SK-N-SH (cell line): Measurements from ENCODE around the gene SLC41A2. TPM values are rescaled to one million over a fixed set of nuclear protein-coding genes. Genes with fewer than 3 reads are reported as not detected.

Experiments used
- CTCF ChIA-PET: fragments of 300-600, 350-600 bp; formaldehyde crosslinking; extraction: SDS; loops from one replicate; lab custom pipeline; 2021; lab: Yijun Ruan, JAX
- POLR2A ChIA-PET: fragments of 350-600 bp; sonication (Branson Sonifier 250); formaldehyde crosslinking; extraction: SDS; loops from one replicate; lab custom pipeline; 2020; ENCODE audit warnings: antibody characterized with exemption, inconsistent platforms; lab: Yijun Ruan, JAX
- DNase-seq: peaks from one replicate; pipeline ENCODE4 v3.0.0; 2012
- H2AFZ ChIP-seq: fragments of 200-600 bp; sonication (generic); 2 replicates; pipeline ENCODE4 v1.8.1; 2016; ENCODE audit warnings: antibody characterized with exemption, mild to moderate bottlenecking, low read depth
- H3F3A ChIP-seq: fragments of 200-600 bp; sonication (generic); replicated peaks from 2 replicates; pipeline ENCODE3; 2016; ENCODE audit warnings: antibody characterized with exemption, mild to moderate bottlenecking; ENCODE audit not compliant: insufficient read depth
- H3K27ac ChIP-seq, 2 experiments: fragments of 200-500 bp in 1 of 2; fragments of 200-600 bp in 1 of 2; sonication (Bioruptor generic) in 1 of 2; sonication (generic), shearing (Covaris generic) in 1 of 2; 2 replicates each; pipeline versions ENCODE4 v1.5.1 to v1.6.1; 2014 to 2016; ENCODE audit warnings: low read depth in 2 of 2, inconsistent platforms in 1 of 2, low read length in 1 of 2, mild to moderate bottlenecking in 1 of 2, mixed read lengths in 1 of 2
- H3K27me3 ChIP-seq: fragments of 200-600 bp; sonication (generic), shearing (Covaris generic); 2 replicates; pipeline ENCODE4 v1.6.1; 2016; ENCODE audit warnings: mixed run types; ENCODE audit not compliant: insufficient read depth
- H3K36me3 ChIP-seq, 2 experiments: fragments of 200-500 bp in 1 of 2; fragments of 200-600 bp in 1 of 2; sonication (Bioruptor generic) in 1 of 2; sonication (generic) in 1 of 2; replicated peaks in 1 of 2; 2 replicates each; pipeline versions ENCODE3 to v1.5.1; 2014 to 2016; ENCODE audit warnings: low read length in 1 of 2, mild to moderate bottlenecking in 1 of 2; ENCODE audit not compliant: insufficient read depth in 2 of 2, control insufficient read depth in 1 of 2
- H3K4me1 ChIP-seq, 2 experiments: fragments of 200-500 bp in 1 of 2; fragments of 200-600 bp in 1 of 2; sonication (Bioruptor generic) in 1 of 2; sonication (generic), shearing (Covaris generic) in 1 of 2; 2 replicates each; pipeline versions ENCODE4 v1.5.1 to v1.6.1; 2014 to 2016; ENCODE audit warnings: low read depth in 1 of 2, low read length in 1 of 2, mixed run types in 1 of 2; ENCODE audit not compliant: insufficient read depth in 2 of 2, control insufficient read depth in 1 of 2
- H3K4me2 ChIP-seq: fragments of 200-600 bp; sonication (generic), shearing (Covaris generic); 2 replicates; pipeline ENCODE4 v1.6.1; 2017; ENCODE audit warnings: mixed run types
- H3K4me3 ChIP-seq, 2 experiments: fragments of 200-500 bp in 1 of 2; fragments of 200-600 bp in 1 of 2; sonication (Bioruptor generic) in 1 of 2; sonication (generic), shearing (Covaris generic) in 1 of 2; 2 replicates each; pipeline versions ENCODE4 v1.5.1 to v1.8.1; 2014 to 2016; ENCODE audit warnings: low read depth in 2 of 2, inconsistent platforms in 1 of 2, low read length in 1 of 2, mild to moderate bottlenecking in 1 of 2, mixed read lengths in 1 of 2, moderate library complexity in 1 of 2
- H3K79me2 ChIP-seq: fragments of 200-600 bp; sonication (generic); 2 replicates; pipeline ENCODE4 v1.8.1; 2017; ENCODE audit warnings: mild to moderate bottlenecking; ENCODE audit not compliant: insufficient read depth
- H3K9ac ChIP-seq: fragments of 200-600 bp; sonication (generic); 2 replicates; pipeline ENCODE4 v1.6.1; 2017; ENCODE audit warnings: mixed run types
- H3K9me2 ChIP-seq: fragments of 200-600 bp; sonication (generic); 2 replicates; pipeline ENCODE4 v1.6.1; 2017; ENCODE audit warnings: mixed run types
- H3K9me3 ChIP-seq: fragments of 200-600 bp; sonication (generic); 2 replicates; pipeline ENCODE4 v1.6.1; 2017; ENCODE audit warnings: mixed run types, mild to moderate bottlenecking, moderate library complexity
- H4K20me1 ChIP-seq: fragments of 200-600 bp; sonication (generic); 2 replicates; pipeline ENCODE4 v1.6.1; 2017; ENCODE audit warnings: mild to moderate bottlenecking, mixed run types; ENCODE audit not compliant: insufficient read depth
- CTCF ChIP-seq: fragments of 200-600 bp; sonication (generic); IDR thresholded peaks from 2 replicates; pipeline ENCODE4 v1.6.1; 2017; ENCODE audit warnings: antibody characterized with exemption, mild to moderate bottlenecking, moderate library complexity
- ELF1 ChIP-seq: IDR thresholded peaks from 2 replicates; pipeline ENCODE4 v1.4.0; 2012
- EP300 ChIP-seq, 2 experiments: IDR thresholded peaks; 2 replicates each; pipeline versions ENCODE4 v1.4.0 to v1.6.1; 2012; ENCODE audit warnings: borderline replicate concordance in 1 of 2, low read depth in 1 of 2, low read length in 1 of 2
- FOXJ3 ChIP-seq: sonication (generic); formaldehyde crosslinking; IDR thresholded peaks from 2 replicates; pipeline ENCODE4 v1.5.1; 2020; ENCODE audit warnings: mild to moderate bottlenecking, missing genetic modification reagents
- GATA2 ChIP-seq: sonication (generic); formaldehyde crosslinking; IDR thresholded peaks from 2 replicates; pipeline ENCODE4 v1.5.0; 2020; ENCODE audit warnings: mild to moderate bottlenecking, missing genetic modification reagents
- IRF3 ChIP-seq: fragments of 150-350 bp; IDR thresholded peaks from 2 replicates; pipeline ENCODE4 v1.6.1; 2016; ENCODE audit warnings: mild to moderate bottlenecking, low read depth, low read length
- JUND ChIP-seq: IDR thresholded peaks from 2 replicates; pipeline ENCODE4 v1.4.0; 2012
- MEF2A ChIP-seq: IDR thresholded peaks from 2 replicates; pipeline ENCODE4 v1.4.0; 2012; ENCODE audit warnings: low read depth, borderline replicate concordance
- NFIC ChIP-seq: IDR thresholded peaks from 2 replicates; pipeline ENCODE4 v1.4.0; 2012; ENCODE audit warnings: borderline replicate concordance
- NRF1 ChIP-seq: IDR thresholded peaks from 2 replicates; pipeline ENCODE4 v1.6.1; 2012; ENCODE audit warnings: low read depth, mild to moderate bottlenecking, low read length
- POLR2AphosphoS5 ChIP-seq: IDR thresholded peaks from 2 replicates; pipeline ENCODE4 v1.6.1; 2012; ENCODE audit warnings: low read depth, low read length
- RAD21 ChIP-seq: IDR thresholded peaks from 2 replicates; pipeline ENCODE4 v1.6.1; 2012; ENCODE audit warnings: mild to moderate bottlenecking, low read length
- REST ChIP-seq: IDR thresholded peaks from 2 replicates; pipeline ENCODE4 v1.6.1; 2012; ENCODE audit warnings: mild to moderate bottlenecking, low read depth, low read length, moderate library complexity
- RXRA ChIP-seq: IDR thresholded peaks from 2 replicates; pipeline ENCODE4 v1.4.0; 2012; ENCODE audit warnings: low read depth, mild to moderate bottlenecking, borderline replicate concordance
- SIN3A ChIP-seq: IDR thresholded peaks from 2 replicates; pipeline ENCODE4 v1.6.1; 2012; ENCODE audit warnings: low read depth, mild to moderate bottlenecking, low read length, moderate library complexity, borderline replicate concordance
- SMC3 ChIP-seq: IDR thresholded peaks from 2 replicates; pipeline ENCODE4 v1.6.1; 2012; ENCODE audit warnings: low read depth, low read length, improper control_type of control experiment
- TAF1 ChIP-seq: IDR thresholded peaks from 2 replicates; pipeline ENCODE4 v1.6.1; 2012; ENCODE audit warnings: low read depth, mild to moderate bottlenecking, low read length, moderate library complexity, borderline replicate concordance
- TCF12 ChIP-seq: IDR thresholded peaks from 2 replicates; pipeline ENCODE4 v1.4.0; 2012
- TEAD4 ChIP-seq: IDR thresholded peaks from 2 replicates; pipeline ENCODE4 v1.4.0; 2012; ENCODE audit warnings: mild to moderate bottlenecking, borderline replicate concordance; ENCODE audit not compliant: insufficient read depth
- YY1 ChIP-seq: IDR thresholded peaks from 2 replicates; pipeline ENCODE4 v1.4.0; 2012; ENCODE audit warnings: low read depth, mild to moderate bottlenecking
- ZBTB33 ChIP-seq: IDR thresholded peaks from 2 replicates; pipeline ENCODE4 v1.4.0; 2012; ENCODE audit warnings: low read depth, borderline replicate concordance
- WGBS: methylation state at CpG from one replicate; pipeline ENCODE4 v1.1.6; 2017; ENCODE audit warnings: low lambda C conversion rate; 5-methylcytosine and 5-hydroxymethylcytosine counted together
- polyA plus RNA-seq, 3 experiments: library from polyadenylated mRNA; depleted of rRNA; stranded (reverse); fragments of >200 nt; gene quantifications; 2 replicates each; pipeline ENCODE4 v1.2.3, GENCODE V29; 2012
- TF ChIP-seq, protein P1 (sequence below): IDR thresholded peaks from 2 replicates; pipeline ENCODE4 v1.4.0; 2012; ENCODE audit warnings: low read depth

Gene SLC41A2
- polyA plus RNA-seq, 1 of the 3 experiments (the other 2 are of a cell fraction): 1.7 TPM

DNA sequence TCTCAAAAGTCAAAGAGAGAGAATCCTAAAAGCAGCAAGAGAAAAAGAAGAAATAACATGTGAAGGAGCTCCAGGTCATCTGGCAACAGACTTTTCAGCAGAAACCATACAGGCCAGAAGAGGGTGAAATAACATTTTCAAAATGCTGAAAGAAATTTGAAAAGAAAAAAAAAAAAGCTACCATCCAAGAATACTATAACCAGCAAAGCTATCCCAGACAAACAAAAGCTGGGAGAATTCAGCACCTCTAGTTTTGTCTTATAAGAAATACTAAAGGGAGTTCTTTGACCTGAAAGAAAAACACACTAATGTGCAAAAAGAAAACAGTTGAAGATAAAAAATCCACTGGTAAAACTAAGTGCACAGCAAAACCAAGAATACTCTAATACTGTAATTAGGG is 36.8 kb downstream of the SLC41A2 start:
- POLR2A ChIA-PET: no interaction called here
- no peak for TF ChIP-seq JUND
- no peak for TF ChIP-seq SIN3A
- TF ChIP-seq POLR2AphosphoS5: no peak
- TF ChIP-seq TAF1: no peak
- no peak for TF ChIP-seq GATA2
- no peak for TF ChIP-seq NFIC
- TF ChIP-seq CTCF: no peak
- TF ChIP-seq NRF1: no peak
- TF ChIP-seq MEF2A: no peak
- TF ChIP-seq FOXJ3: no peak
- no peaks in the 10 kb centered on the region for H4K20me1 ChIP-seq
- H3F3A ChIP-seq: peaks cover 7% of the 10 kb centered on the region
- no peaks in the 10 kb centered on the region for H3K27me3 ChIP-seq
- no peak overlapping the region for H3K4me3 ChIP-seq
- CTCF ChIA-PET: interaction anchor here (1.2 to 1.5 kb wide), 2 partner anchors 8 to 19 kb away, joined by 4 read pairs; no protein-coding TSS in a partner anchor
- no peak for DNase-seq
- no peak overlapping the region for H2AFZ ChIP-seq
- H3K79me2 ChIP-seq: no peaks in the 10 kb centered on the region
- H3K9ac ChIP-seq: no peak overlapping the region
- H3K36me3 ChIP-seq: peaks cover 0 to 26% of the 10 kb centered on the region in 2 experiments
- H3K9me2 ChIP-seq: no peaks in the 10 kb centered on the region
- no peaks in the 10 kb centered on the region for H3K4me1 ChIP-seq
- H3K27ac ChIP-seq: no peak overlapping the region
- peaks cover 12% of the 10 kb centered on the region for H3K9me3 ChIP-seq
- no peak overlapping the region for H3K4me2 ChIP-seq

DNA sequence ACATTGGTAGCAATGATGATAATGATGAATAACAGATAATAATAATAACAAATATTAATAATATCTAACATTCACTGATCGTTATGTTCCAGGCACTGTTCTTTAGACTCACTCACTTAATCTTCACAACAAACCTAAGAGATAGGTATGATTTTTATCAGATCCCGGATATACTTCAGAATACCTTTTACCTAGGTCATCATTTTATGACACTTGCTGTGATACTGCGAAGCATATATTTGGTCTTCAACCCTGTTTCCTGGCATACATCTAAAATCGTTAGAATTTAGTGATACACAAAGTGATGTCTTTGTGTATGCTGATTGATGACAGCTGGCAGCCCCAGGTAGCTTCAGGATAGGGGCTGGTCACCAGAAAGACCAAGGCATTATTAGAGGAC is 46.1 kb downstream of the SLC41A2 start:
- WGBS: 78% methylated on average over 4 of the region's 4 CpGs
- ChIA-PET POLR2A (no interaction called here), CTCF (interaction anchor here (1.4 kb wide), 1 partner anchor 530 kb away, joined by 4 read pairs; no protein-coding TSS in a partner anchor)
- no peaks in the 10 kb centered on the region for H3K36me3 ChIP-seq
- H3K27me3 ChIP-seq: no peaks in the 10 kb centered on the region
- no peak overlapping the region for H3K9ac ChIP-seq
- H3F3A ChIP-seq: peaks cover 8% of the 10 kb centered on the region
- H3K4me2 ChIP-seq: no peak overlapping the region
- H3K27ac ChIP-seq: no peak overlapping the region
- H3K4me1 ChIP-seq: peaks cover 0 to 9% of the 10 kb centered on the region in 2 experiments; a peak in 1 of 4 replicates
- H3K9me3 ChIP-seq: no peaks in the 10 kb centered on the region
- no peaks in the 10 kb centered on the region for H4K20me1 ChIP-seq
- no peaks in the 10 kb centered on the region for H3K9me2 ChIP-seq
- no peaks in the 10 kb centered on the region for H3K79me2 ChIP-seq
- no peak for DNase-seq
- no peak overlapping the region for H2AFZ ChIP-seq
- no peak overlapping the region for H3K4me3 ChIP-seq
- TF ChIP-seq TEAD4: no peak
- TF ChIP-seq YY1: no peak
- TF ChIP-seq FOXJ3: no peak
- no peak for TF ChIP-seq TCF12
- TF ChIP-seq POLR2AphosphoS5: no peak
- TF ChIP-seq ZBTB33: no peak
- TF ChIP-seq REST: no peak
- no peak for TF ChIP-seq IRF3
- TF ChIP-seq RAD21: no peak
- TF ChIP-seq, protein P1, sequence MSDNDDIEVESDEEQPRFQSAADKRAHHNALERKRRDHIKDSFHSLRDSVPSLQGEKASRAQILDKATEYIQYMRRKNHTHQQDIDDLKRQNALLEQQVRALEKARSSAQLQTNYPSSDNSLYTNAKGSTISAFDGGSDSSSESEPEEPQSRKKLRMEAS: no peak
- no peak for TF ChIP-seq SMC3
- TF ChIP-seq RXRA: no peak
- no peak for TF ChIP-seq EP300 (IDR thresholded peaks at IDR 0.05; ENCODE audit: borderline replicate concordance in 1 of 2, low read depth in 1 of 2, low read length in 1 of 2)
- no peak for TF ChIP-seq ELF1
